Thyroid gland (tissue), 4 donors: Measurements from ENCODE around the gene GRIN2B. TPM values are rescaled to one million over a fixed set of nuclear protein-coding genes. Genes with fewer than 3 reads are reported as not detected.

Source experiments
- DNase-seq, 2 donors: peaks; one replicate each; pipeline ENCODE4 v3.0.0-alpha.2; 2019
- H3K27ac ChIP-seq, 3 donors: fragments of 200-600 bp; sonication (generic); 1 replicate in 2 of 3; 2 replicates in 1 of 3; pipeline ENCODE4 v1.5.1; 2016 to 2019; ENCODE audit warnings: mild to moderate bottlenecking in 1 of 3, moderate library complexity in 1 of 3
- H3K27me3 ChIP-seq: fragments of 200-600 bp; sonication (generic); one replicate; pipeline ENCODE4 v1.5.1; 2019
- H3K36me3 ChIP-seq, 2 donors: fragments of 200-600 bp; sonication (generic); one replicate each; pipeline ENCODE4 v1.5.1; 2016 to 2019
- H3K4me1 ChIP-seq, 2 donors: fragments of 200-600 bp; sonication (generic); one replicate each; pipeline ENCODE4 v1.5.1; 2017 to 2019
- H3K4me3 ChIP-seq, 3 donors: fragments of 200-600 bp; sonication (generic); replicated peaks in 1 of 3; 1 replicate in 2 of 3; 2 replicates in 1 of 3; pipeline ENCODE4 v1.5.1; 2016; ENCODE audit warnings: mild to moderate bottlenecking in 1 of 3
- H3K9me3 ChIP-seq: fragments of 200-600 bp; sonication (generic); one replicate; pipeline ENCODE4 v1.5.1; 2017
- CTCF ChIP-seq, 6 experiments: fragments of 200-600 bp in 3 of 6; fragments of 450-650 bp in 3 of 6; sonication (generic) in 3 of 6; IDR thresholded peaks; one replicate each; pipeline ENCODE4 v1.5.1; 2016 to 2019; ENCODE audit warnings: antibody characterized with exemption in 6 of 6, mild to moderate bottlenecking in 2 of 6, inconsistent platforms in 1 of 6, moderate library complexity in 1 of 6
- POLR2A ChIP-seq, 2 donors: fragments of 450-650 bp; IDR thresholded peaks; one replicate each; pipeline ENCODE4 v1.6.1; 2017; ENCODE audit warnings: antibody characterized with exemption in 2 of 2, mild to moderate bottlenecking in 2 of 2, moderate library complexity in 1 of 2
- WGBS, 2 donors: methylation state at CpG; one replicate each; pipeline ENCODE4 v1.1.5; 2017; 5-methylcytosine and 5-hydroxymethylcytosine counted together
- intact Hi-C: fragments of 100-400 bp; cut with DNase I; formaldehyde crosslinking; loops from one replicate; pipeline ENCODE4 v1.15.1; 2023
- total RNA-seq, 4 donors: library from RNA; depleted of rRNA; stranded (reverse); fragments of >200 nt; gene quantifications; one replicate each; pipeline ENCODE4 v1.2.3, GENCODE V29; 2016

The GRIN2B gene
- 1 to 10 TPM in 1 of 4 donors, under 1 TPM in 2, not detected in 1; 0.13 to 1.6 (median 0.25) TPM for total RNA-seq

- intact Hi-C loops: no loop called here
- peaks cover 4% of the 10 kb centered on the region for H3K27me3 ChIP-seq
Measured at GRCh38 chr12:13981296-13981962, at the start of gene GRIN2B. TSS of gene GRIN2B (minus strand) at chr12:13981602. CDS start at chr12:13866208, 115,394 bp downstream.

GRCh38 chr12:14026537-14026936, 45.1 kb upstream of the GRIN2B start:
- no peaks in the 10 kb centered on the region for H3K4me1 ChIP-seq
- WGBS, 2 donors: 89 to 93% methylated on average over 4 of the region's 4 CpGs
- intact Hi-C loops: no loop called here
- no peaks in the 10 kb centered on the region for H3K27me3 ChIP-seq
- no peak overlapping the region for H3K27ac ChIP-seq
- no peaks in the 10 kb centered on the region for H3K36me3 ChIP-seq
- DNase-seq: no peak
- H3K4me3 ChIP-seq: no peak overlapping the region
- no peaks in the 10 kb centered on the region for H3K9me3 ChIP-seq
- no peak for TF ChIP-seq POLR2A (IDR thresholded peaks at IDR 0.05)
- no peak for TF ChIP-seq CTCF (IDR thresholded peaks at IDR 0.05)

More at GRCh38 chr12:13981296-13981962, at the start of gene GRIN2B:
- DNase-seq: no peak
- H3K4me3 ChIP-seq: peak within 1 kb of the TSS in 1 of 3 donors; percentile 10
- H3K4me1 ChIP-seq: peaks cover 0 to 14% of the 10 kb centered on the region in 2 donors
- no peak within 1 kb of the TSS for H3K27ac ChIP-seq
- WGBS, 2 donors: 2 to 4% methylated on average over 37 of the region's 37 CpGs
- no peaks in the 10 kb centered on the region for H3K36me3 ChIP-seq
- TF ChIP-seq POLR2A (IDR thresholded peaks at IDR 0.05) (no peak), CTCF (IDR thresholded peaks at IDR 0.05) (no peak)
- H3K9me3 ChIP-seq: no peaks in the 10 kb centered on the region

GRCh38 chr12:14024591-14024990, 43.2 kb upstream of the GRIN2B start:
- no peaks in the 10 kb centered on the region for H3K27me3 ChIP-seq
- no peak overlapping the region for H3K27ac ChIP-seq
- intact Hi-C loops: no loop called here
- no peaks in the 10 kb centered on the region for H3K9me3 ChIP-seq
- no peaks in the 10 kb centered on the region for H3K36me3 ChIP-seq
- H3K4me1 ChIP-seq: no peaks in the 10 kb centered on the region
- H3K4me3 ChIP-seq: no peak overlapping the region
- TF ChIP-seq POLR2A (IDR thresholded peaks at IDR 0.05) (no peak), CTCF (IDR thresholded peaks at IDR 0.05) (no peak)
- no peak for DNase-seq

GRCh38 chr12:14018080-14018479, 36.7 kb upstream of the GRIN2B start:
- Histone ChIP-seq H3K36me3 (no peaks in the 10 kb centered on the region), H3K27me3 (no peaks in the 10 kb centered on the region), H3K4me3 (no peak overlapping the region), H3K9me3 (no peaks in the 10 kb centered on the region), H3K27ac (no peak overlapping the region), H3K4me1 (no peaks in the 10 kb centered on the region)
- intact Hi-C loops: no loop called here
- TF ChIP-seq POLR2A (IDR thresholded peaks at IDR 0.05): no peak
- TF ChIP-seq CTCF (IDR thresholded peaks at IDR 0.05): no peak
- WGBS, 2 donors: 77 to 80% methylated on average over 2 of the region's 2 CpGs
- no peak for DNase-seq

GRCh38 chr12:14010989-14011388, 29.6 kb upstream of the GRIN2B start:
- TF ChIP-seq POLR2A (IDR thresholded peaks at IDR 0.05) (no peak), CTCF (IDR thresholded peaks at IDR 0.05) (no peak)

More at GRCh38 chr12:14010989-14011388, 29.6 kb upstream of the GRIN2B start:
- WGBS, 2 donors: 91 to 94% methylated on average over 1 of the region's 1 CpG
- no peak for DNase-seq
- Histone ChIP-seq H3K4me1 (no peaks in the 10 kb centered on the region), H3K27ac (no peak overlapping the region), H3K27me3 (no peaks in the 10 kb centered on the region), H3K4me3 (no peak overlapping the region), H3K36me3 (no peaks in the 10 kb centered on the region), H3K9me3 (no peaks in the 10 kb centered on the region)
- intact Hi-C loops: no loop called here
